Mesenchymal stem cell (in vitro differentiated cells and primary cell): Measurements from ENCODE around the gene SLC9A5.

Source experiments
- DNase-seq: peaks from one replicate; pipeline ENCODE4 v3.0.0-alpha.2; 2013
- H2AFZ ChIP-seq: one replicate; pipeline ENCODE4 v1.6.1; 2013; ENCODE audit warnings: low read depth, mild to moderate bottlenecking, control low read depth, inconsistent platforms, low read length, moderate library complexity
- H2AK5ac ChIP-seq: 2 replicates; pipeline ENCODE4 v1.6.1; 2013; ENCODE audit warnings: low read length, moderate library complexity, mild to moderate bottlenecking, inconsistent platforms; ENCODE audit not compliant: severe bottlenecking
- H2BK120ac ChIP-seq: one replicate; pipeline ENCODE4 v1.6.1; 2013; ENCODE audit warnings: low read depth, mild to moderate bottlenecking, inconsistent platforms, low read length, moderate library complexity
- H2BK12ac ChIP-seq, 2 experiments: one replicate each; pipeline ENCODE4 v1.6.1; 2013; ENCODE audit warnings: inconsistent platforms in 2 of 2, low read length in 2 of 2, mild to moderate bottlenecking in 2 of 2, moderate library complexity in 2 of 2, control low read depth in 1 of 2
- H2BK15ac ChIP-seq: one replicate; pipeline ENCODE4 v1.6.1; 2013; ENCODE audit warnings: mild to moderate bottlenecking, low read depth, inconsistent platforms; ENCODE audit not compliant: poor library complexity, severe bottlenecking
- H2BK5ac ChIP-seq: 2 replicates; pipeline ENCODE4 v1.6.1; 2013; ENCODE audit warnings: low read depth, mild to moderate bottlenecking, low read length, control low read depth, inconsistent platforms; ENCODE audit not compliant: poor library complexity, severe bottlenecking
- H3K14ac ChIP-seq, 2 experiments: one replicate each; pipeline ENCODE4 v1.6.1; 2013; ENCODE audit warnings: inconsistent platforms in 2 of 2, low read length in 2 of 2, control low read depth in 1 of 2, mild to moderate bottlenecking in 1 of 2, moderate library complexity in 1 of 2
- H3K18ac ChIP-seq, 2 experiments: one replicate each; pipeline ENCODE4 v1.6.1; 2013; ENCODE audit warnings: inconsistent platforms in 2 of 2, low read length in 2 of 2, control low read depth in 1 of 2, low read depth in 1 of 2, mild to moderate bottlenecking in 1 of 2
- H3K23ac ChIP-seq, 2 experiments: one replicate each; pipeline ENCODE4 v1.6.1; 2013; ENCODE audit warnings: inconsistent platforms in 2 of 2, low read length in 2 of 2, mild to moderate bottlenecking in 2 of 2, moderate library complexity in 2 of 2, control low read depth in 1 of 2
- H3K27ac ChIP-seq: 2 replicates; pipeline ENCODE4 v1.5.1; 2013; ENCODE audit warnings: mild to moderate bottlenecking, moderate library complexity, low read length, control low read depth, inconsistent platforms; ENCODE audit not compliant: poor library complexity, severe bottlenecking
- H3K27me3 ChIP-seq, 2 experiments: 2 replicates each; pipeline versions ENCODE4 v1.6.1 to v1.7.0; 2013; ENCODE audit warnings: low read length in 2 of 2, mild to moderate bottlenecking in 2 of 2, moderate library complexity in 2 of 2, control low read depth in 1 of 2, inconsistent platforms in 1 of 2; ENCODE audit not compliant: control insufficient read depth in 1 of 2, insufficient read depth in 1 of 2
- H3K36me3 ChIP-seq, 2 experiments: 2 replicates each; pipeline versions ENCODE4 v1.6.1 to v1.7.0; 2013; ENCODE audit warnings: low read length in 2 of 2, control low read depth in 1 of 2, inconsistent platforms in 1 of 2, low read depth in 1 of 2, mild to moderate bottlenecking in 1 of 2; ENCODE audit not compliant: insufficient read depth in 2 of 2, control insufficient read depth in 1 of 2
- H3K4ac ChIP-seq, 2 experiments: one replicate each; pipeline ENCODE4 v1.6.1; 2013; ENCODE audit warnings: inconsistent platforms in 2 of 2, low read length in 2 of 2, mild to moderate bottlenecking in 2 of 2, moderate library complexity in 2 of 2, control low read depth in 1 of 2, low read depth in 1 of 2
- H3K4me1 ChIP-seq: 2 replicates; pipeline ENCODE4 v1.6.1; 2013; ENCODE audit warnings: low read depth, low read length, control low read depth; ENCODE audit not compliant: control insufficient read depth, insufficient read depth
- H3K4me2 ChIP-seq: 2 replicates; pipeline ENCODE4 v1.6.1; 2013; ENCODE audit warnings: low read length, mild to moderate bottlenecking, inconsistent platforms; ENCODE audit not compliant: poor library complexity, severe bottlenecking
- H3K4me3 ChIP-seq, 2 experiments: 2 replicates each; pipeline versions ENCODE4 v1.5.1 to v1.7.0; 2013; ENCODE audit warnings: low read length in 2 of 2, mild to moderate bottlenecking in 2 of 2, control low read depth in 1 of 2, low read depth in 1 of 2; ENCODE audit not compliant: insufficient read depth in 1 of 2
- H3K79me1 ChIP-seq: replicated peaks from 2 replicates; pipeline ENCODE4 v1.6.1; 2013; ENCODE audit warnings: mild to moderate bottlenecking, control low read depth, low read length, inconsistent platforms; ENCODE audit not compliant: poor library complexity, severe bottlenecking
- H3K9ac ChIP-seq: 2 replicates; pipeline ENCODE4 v1.7.0; 2013; ENCODE audit warnings: mild to moderate bottlenecking, low read length, moderate library complexity
- H3K9me3 ChIP-seq: 2 replicates; pipeline ENCODE4 v1.7.0; 2013; ENCODE audit warnings: mild to moderate bottlenecking, low read length; ENCODE audit not compliant: control insufficient read depth
- H4K8ac ChIP-seq: one replicate; pipeline ENCODE4 v1.6.1; 2013; ENCODE audit warnings: inconsistent platforms, mild to moderate bottlenecking, low read length, moderate library complexity
- H4K91ac ChIP-seq: one replicate; pipeline ENCODE4 v1.6.1; 2013; ENCODE audit warnings: mild to moderate bottlenecking, low read length, inconsistent platforms
- WGBS: methylation state at CpG from one replicate; pipeline ENCODE4 v1.1.7; 2013; ENCODE audit warnings: mixed read lengths; 5-methylcytosine and 5-hydroxymethylcytosine counted together

Gene SLC9A5

DNA sequence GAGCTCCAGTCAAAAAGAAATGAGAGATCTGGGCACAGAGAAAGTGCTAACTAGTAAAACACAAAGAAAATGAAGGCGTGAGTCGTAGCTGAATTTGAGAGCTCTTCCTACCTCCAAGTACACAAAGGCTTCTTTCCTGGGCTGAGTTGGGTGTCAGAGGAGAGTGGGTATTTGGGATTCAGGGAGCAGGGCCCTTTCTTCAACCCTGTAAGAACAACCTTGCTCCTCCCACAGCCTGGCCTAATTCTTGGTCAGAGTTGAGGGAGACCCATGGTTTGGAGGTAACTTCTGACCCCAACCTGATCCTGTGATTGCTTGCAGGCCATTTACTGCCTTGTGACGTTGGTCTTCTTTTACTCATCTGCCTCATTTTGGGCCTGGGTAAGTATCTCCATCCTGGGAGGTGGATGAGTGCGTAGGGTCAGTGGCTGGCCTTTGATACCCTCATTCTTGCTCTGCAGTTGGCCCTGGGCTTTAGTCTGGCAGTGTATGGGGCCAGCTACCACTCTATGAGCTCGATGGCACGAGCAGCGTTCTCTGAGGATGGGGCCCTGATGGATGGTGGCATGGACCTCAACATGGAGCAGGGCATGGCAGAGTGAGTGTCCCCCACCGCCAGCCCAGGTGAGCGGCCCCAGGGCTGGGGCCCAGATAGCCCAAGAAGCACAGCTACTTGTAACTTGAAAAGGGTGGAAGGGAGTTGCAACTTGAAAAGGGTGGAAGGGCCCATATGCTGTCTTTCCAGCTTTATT lies 20.6 kb upstream of the SLC9A5 start:
- no peak overlapping the region for H3K4ac ChIP-seq
- H2BK120ac ChIP-seq, result no peak overlapping the region
- H2BK15ac ChIP-seq, result no peak overlapping the region
- H2AFZ ChIP-seq, result no peak overlapping the region
- H3K23ac ChIP-seq, result no peak overlapping the region
- H4K91ac ChIP-seq, result no peak overlapping the region
- H3K27me3 ChIP-seq, result no peaks in the 10 kb centered on the region
- peak overlapping the region in 1 of 2 experiments; percentile 92 for H3K4me3 ChIP-seq
- DNase-seq, result no peak
- H3K14ac ChIP-seq, result no peak overlapping the region
- no peaks in the 10 kb centered on the region for H3K9me3 ChIP-seq
- no peak overlapping the region for H2BK12ac ChIP-seq
- H3K9ac ChIP-seq, result peak overlapping the region; percentile 98
- peak overlapping the region; percentile 79 for H3K4me2 ChIP-seq
- 94% methylated on average over 9 of the region's 9 CpGs for WGBS
- H2BK5ac ChIP-seq, result no peak overlapping the region
- H3K36me3 ChIP-seq, result peaks cover 52 to 63% of the 10 kb centered on the region in 2 experiments
- no peak overlapping the region for H3K27ac ChIP-seq
- H3K4me1 ChIP-seq, result peaks cover 19% of the 10 kb centered on the region
- no peak overlapping the region for H2AK5ac ChIP-seq
- H3K79me1 ChIP-seq, result peaks cover 32% of the 10 kb centered on the region
- no peak overlapping the region for H3K18ac ChIP-seq
- H4K8ac ChIP-seq, result peak overlapping the region; percentile 38

DNA sequence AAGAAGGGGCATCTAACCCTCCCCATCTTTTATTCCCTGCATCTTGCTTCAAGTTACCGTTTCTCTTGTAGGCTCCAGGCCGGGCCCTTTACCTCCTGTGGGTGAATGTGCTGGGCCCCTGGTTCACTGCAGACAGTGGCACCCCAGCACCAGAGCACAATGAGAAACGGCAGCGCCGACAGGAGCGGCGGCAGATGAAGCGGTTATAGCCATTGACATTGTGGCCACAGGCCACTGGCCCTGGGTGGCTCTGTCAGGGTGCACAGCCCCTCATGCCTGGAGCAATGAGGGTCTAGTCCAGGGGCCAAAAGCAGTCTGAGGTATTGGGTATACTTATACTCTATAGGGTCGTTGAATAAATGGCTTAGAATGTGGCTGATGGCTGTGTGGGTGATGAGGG lies 19.9 kb upstream of the SLC9A5 start:
- H3K14ac ChIP-seq, result no peak overlapping the region
- H3K27me3 ChIP-seq, result no peaks in the 10 kb centered on the region

DNA sequence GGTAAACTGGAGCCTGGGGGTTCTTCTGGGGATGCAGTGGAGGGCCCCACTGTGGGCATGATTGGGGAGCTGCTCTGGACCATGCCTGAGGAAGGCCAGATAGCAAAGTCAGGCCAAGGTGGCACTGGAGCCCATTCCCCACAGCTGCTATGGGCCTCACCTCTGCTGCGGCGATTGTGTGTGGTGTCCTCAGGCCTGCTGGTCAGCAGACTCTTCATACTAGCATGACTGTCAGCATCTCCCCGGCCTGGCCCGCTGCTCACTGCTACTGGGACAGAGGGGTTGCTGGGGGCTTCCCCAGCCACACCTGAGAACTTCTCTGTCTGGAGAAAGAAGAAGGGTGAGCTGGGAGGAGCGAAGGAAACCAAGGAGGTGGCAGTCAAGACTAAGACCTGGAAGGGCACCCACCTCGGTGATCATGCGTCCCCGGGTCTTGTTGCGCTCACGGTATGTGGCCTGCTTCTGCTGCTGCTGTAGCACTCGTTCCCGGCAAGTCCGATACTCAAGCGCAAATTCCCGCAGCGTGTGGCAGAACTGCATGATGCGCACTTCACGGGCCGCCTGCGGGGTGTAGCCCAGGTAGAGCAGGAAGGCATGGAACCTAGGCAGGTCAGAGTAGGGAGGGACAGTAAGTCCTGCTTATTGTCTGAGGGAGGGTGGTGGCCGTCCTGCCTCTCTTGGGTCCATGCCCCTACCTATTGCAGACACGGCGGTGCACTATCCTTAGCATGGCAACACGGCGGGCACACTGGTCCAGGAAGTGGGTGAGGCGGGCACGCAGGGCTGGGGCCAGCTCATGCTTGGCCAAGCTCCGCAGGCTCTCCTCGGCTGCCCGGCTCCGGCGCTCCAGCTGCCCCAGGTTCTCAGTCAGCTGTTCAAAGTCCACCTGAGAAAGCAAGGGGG lies 18.6 kb upstream of the SLC9A5 start:
- no peak overlapping the region for H3K23ac ChIP-seq
- H3K14ac ChIP-seq, result no peak overlapping the region
- no peak overlapping the region for H2BK12ac ChIP-seq
- no peak overlapping the region for H4K91ac ChIP-seq
- peaks cover 68 to 69% of the 10 kb centered on the region in 2 experiments for H3K36me3 ChIP-seq
- H3K18ac ChIP-seq, result no peak overlapping the region
- WGBS, result 98% methylated on average over 32 of the region's 32 CpGs
- no peak overlapping the region for H2BK120ac ChIP-seq
- peaks cover 19% of the 10 kb centered on the region for H3K4me1 ChIP-seq
- H3K79me1 ChIP-seq, result peaks cover 37% of the 10 kb centered on the region
- no peaks in the 10 kb centered on the region for H3K27me3 ChIP-seq
- H2BK5ac ChIP-seq, result no peak overlapping the region
- H2BK15ac ChIP-seq, result no peak overlapping the region
- H3K27ac ChIP-seq, result no peak overlapping the region
- no peak overlapping the region for H3K4me3 ChIP-seq
- H2AK5ac ChIP-seq, result no peak overlapping the region
- H3K9me3 ChIP-seq, result no peaks in the 10 kb centered on the region
- H3K4ac ChIP-seq, result no peak overlapping the region
- no peak overlapping the region for H2AFZ ChIP-seq
- no peak overlapping the region for H3K4me2 ChIP-seq
- no peak for DNase-seq
- H3K9ac ChIP-seq, result no peak overlapping the region
- H4K8ac ChIP-seq, result no peak overlapping the region

More for the DNA sequence above, 19.9 kb upstream of the SLC9A5 start:
- peaks cover 59 to 62% of the 10 kb centered on the region in 2 experiments for H3K36me3 ChIP-seq
- H2AFZ ChIP-seq, result no peak overlapping the region
- H3K23ac ChIP-seq, result no peak overlapping the region
- no peak overlapping the region for H3K4me2 ChIP-seq
- 98% methylated on average over 9 of the region's 9 CpGs for WGBS
- no peak overlapping the region for H3K18ac ChIP-seq
- H2BK12ac ChIP-seq, result no peak overlapping the region
- H3K9me3 ChIP-seq, result no peaks in the 10 kb centered on the region
- DNase-seq, result no peak
- no peak overlapping the region for H3K4ac ChIP-seq
- H4K91ac ChIP-seq, result no peak overlapping the region
- H4K8ac ChIP-seq, result no peak overlapping the region
- no peak overlapping the region for H3K27ac ChIP-seq
- H2BK120ac ChIP-seq, result no peak overlapping the region
- no peak overlapping the region for H3K9ac ChIP-seq
- no peak overlapping the region for H2AK5ac ChIP-seq
- H3K79me1 ChIP-seq, result peaks cover 32% of the 10 kb centered on the region
- H2BK15ac ChIP-seq, result no peak overlapping the region
- H2BK5ac ChIP-seq, result no peak overlapping the region
- H3K4me1 ChIP-seq, result peaks cover 19% of the 10 kb centered on the region
- H3K4me3 ChIP-seq, result no peak overlapping the region
